ENCODE measurements around the gene ACTR3. TPM values are rescaled to one million over a fixed set of nuclear protein-coding genes. Genes with fewer than 3 reads are reported as not detected.

Gene ACTR3
- total and polyA plus RNA-seq, 2 of the 4 experiments (the other 2 are of a cell fraction) = 246 to 307 TPM

DNA sequence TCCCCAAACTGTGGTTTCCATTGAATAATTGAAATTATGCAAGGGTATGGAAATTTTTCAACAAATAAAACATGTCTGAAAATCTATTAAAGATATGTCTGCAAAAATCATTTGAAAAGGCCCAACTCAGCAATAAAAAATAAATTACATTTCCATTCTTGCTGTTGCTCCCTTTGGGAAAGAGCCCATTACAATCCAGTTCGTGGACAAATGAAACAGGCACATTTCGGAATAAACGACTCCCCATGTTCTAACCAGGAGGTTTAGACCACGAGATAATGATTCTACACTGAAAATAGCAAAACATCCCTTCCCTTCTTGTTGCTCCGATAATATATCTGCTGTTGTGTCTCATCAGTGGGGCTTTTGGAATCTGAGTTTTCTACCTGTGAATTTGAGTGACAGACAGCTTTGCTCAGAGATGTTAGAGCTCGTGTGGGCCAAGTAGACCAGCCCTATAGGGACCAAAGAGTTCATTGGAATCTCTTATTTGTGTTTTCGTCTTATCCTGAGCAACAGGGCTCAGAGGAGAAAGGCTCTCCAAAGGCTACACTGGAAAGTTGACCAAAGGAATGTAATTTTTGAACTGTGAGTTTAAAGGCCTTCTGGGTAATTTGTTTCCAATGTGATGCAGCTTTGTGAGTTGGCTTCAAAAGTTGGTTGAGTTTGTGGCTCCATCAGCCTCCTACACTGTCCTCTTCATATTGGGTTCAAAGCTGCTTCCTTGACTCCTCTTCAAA lies 119.5 kb downstream of the ACTR3 start:
- no peak overlapping the region for H2BK5ac ChIP-seq (ENCODE audit: low read depth, low read length, poor library complexity, severe bottlenecking)
- no peak overlapping the region for H2AK5ac ChIP-seq (ENCODE audit: low read depth, low read length)
- H2BK15ac ChIP-seq (ENCODE audit: low read depth, low read length) = no peak overlapping the region
- H3K18ac ChIP-seq (ENCODE audit: low read depth, low read length) = no peak overlapping the region
- H3K27ac ChIP-seq (ENCODE audit: insufficient read depth, low read length) = no peak overlapping the region
- H3K9ac ChIP-seq (ENCODE audit: low read depth, low read length) = no peak overlapping the region
- no peak overlapping the region for H4K91ac ChIP-seq (ENCODE audit: insufficient read depth, low read depth, low read length)
- no peak overlapping the region for H2BK120ac ChIP-seq (ENCODE audit: low read depth, low read length)
- H3K14ac ChIP-seq (replicated peaks; ENCODE audit: low read depth, low read length) = no peak overlapping the region
- H3K23ac ChIP-seq (ENCODE audit: low read depth, low read length) = no peak overlapping the region
- no peaks in the 10 kb centered on the region for H3K9me3 ChIP-seq (ENCODE audit: control insufficient read depth, insufficient read depth, low read length)
- DNase-seq (no peak), ATAC-seq (ENCODE audit: low read depth) (no peak)
- H2BK20ac ChIP-seq (ENCODE audit: low read depth, low read length) = no peak overlapping the region
- POLR2A ChIA-PET (ENCODE audit: unreplicated experiment) = no interaction called here
- no peaks in the 10 kb centered on the region for H4K20me1 ChIP-seq (ENCODE audit: insufficient read depth, low read length)
- peaks cover 2% of the 10 kb centered on the region for H3K27me3 ChIP-seq (ENCODE audit: control insufficient read depth, insufficient read depth, low read length)
- no peaks in the 10 kb centered on the region for H3K79me1 ChIP-seq (ENCODE audit: low read depth in 1 of 2, low read length in 2 of 2)
- no peak overlapping the region for H2AFZ ChIP-seq (replicated peaks; ENCODE audit: low read length, poor library complexity)
- H3K4me3 ChIP-seq (ENCODE audit: insufficient read depth, low read depth, low read length) = no peak overlapping the region
- intact Hi-C loops (cut with micrococcal nuclease) = no loop called here
- TF ChIP-seq BHLHE40 (IDR thresholded peaks at IDR 0.05; ENCODE audit: low read depth, low read length) (no peak), CHD1 (IDR thresholded peaks at IDR 0.05; ENCODE audit: low read depth, low read length) (no peak), MAFK (IDR thresholded peaks at IDR 0.05; ENCODE audit: low read depth, low read length) (0 out of 2 replicates have a peak, but pooled peaks have one; percentile 26)
- H4K8ac ChIP-seq (ENCODE audit: low read depth in 2 of 2, low read length in 2 of 2) = no peak overlapping the region
- no peak overlapping the region for H3K4me2 ChIP-seq (ENCODE audit: low read depth, low read length)
- no peak overlapping the region for H3K56ac ChIP-seq (ENCODE audit: extremely low read depth, insufficient read depth, low read length)
- 60% methylated on average over 1 of the region's 7 CpGs; no CpG with 5 or more reads in 1 of the 2 experiments for WGBS, 2 experiments (ENCODE audit: extremely low coverage in 2 of 2, insufficient read length in 1 of 2)
- H3K9me1 ChIP-seq (ENCODE audit: insufficient read depth, low read length) = no peaks in the 10 kb centered on the region
- H2AK9ac ChIP-seq (replicated peaks; ENCODE audit: low read depth, low read length, poor library complexity) = no peak overlapping the region
- H3K36me3 ChIP-seq (ENCODE audit: control insufficient read depth, insufficient read depth, low read length) = no peaks in the 10 kb centered on the region
- H4K5ac ChIP-seq (ENCODE audit: low read depth, low read length) = no peak overlapping the region
- no peak overlapping the region for H3K4ac ChIP-seq (ENCODE audit: low read depth, low read length)
- CTCF ChIA-PET = interaction anchor here (0.6 kb wide), 1 partner anchor 547 kb away, joined by 4 read pairs; no protein-coding TSS in a partner anchor
- dilution Hi-C loops (cut with HindIII; ENCODE audit: low sequenced_read_pairs, unreplicated experiment) = no loop called here
- in situ Hi-C loops (cut with MboI; ENCODE audit: low sequenced_read_pairs) = no loop called here
- no TSS peak for BruUV-seq (replicated peaks)
- H3K4me1 ChIP-seq (ENCODE audit: control insufficient read depth, insufficient read depth, low read length) = no peaks in the 10 kb centered on the region
